Lung (tissue), 12 donors: ENCODE measurements around the gene SHB. TPM values are rescaled to one million over a fixed set of nuclear protein-coding genes. Genes with fewer than 3 reads are reported as not detected.

ENCODE experiments used
- ATAC-seq: fragments of 200-7000 bp; cut with Tn5 transposase; one replicate; pipeline ENCODE4 v1.9.1; 2020; ENCODE audit warnings: moderate number of reproducible peaks; ENCODE audit not compliant: insufficient read depth, low FRiP score
- DNase-seq, 3 donors: peaks; one replicate each; pipeline ENCODE4 v3.0.0-alpha.2; 2013 to 2017
- H3K27ac ChIP-seq, 2 donors: one replicate each; pipeline ENCODE4 v1.5.1; 2013; ENCODE audit warnings: mild to moderate bottlenecking in 2 of 2, moderate library complexity in 2 of 2, control low read depth in 1 of 2, inconsistent platforms in 1 of 2, low read depth in 1 of 2, low read length in 1 of 2
- H3K27me3 ChIP-seq, 3 donors: one replicate each; pipeline ENCODE4 v1.5.1; 2013; ENCODE audit warnings: low read length in 2 of 3; ENCODE audit not compliant: control insufficient read depth in 3 of 3, insufficient read depth in 3 of 3
- H3K36me3 ChIP-seq, 4 donors: one replicate each; pipeline ENCODE4 v1.5.1; 2013; ENCODE audit warnings: low read length in 4 of 4, mild to moderate bottlenecking in 1 of 4, moderate library complexity in 1 of 4; ENCODE audit not compliant: control insufficient read depth in 4 of 4, insufficient read depth in 4 of 4
- H3K4me1 ChIP-seq, 5 donors: one replicate each; pipeline ENCODE4 v1.5.1; 2013; ENCODE audit warnings: low read length in 5 of 5, mild to moderate bottlenecking in 2 of 5, moderate library complexity in 1 of 5; ENCODE audit not compliant: control insufficient read depth in 5 of 5, insufficient read depth in 5 of 5
- H3K4me3 ChIP-seq: one replicate; pipeline ENCODE4 v1.5.1; 2013; ENCODE audit warnings: mild to moderate bottlenecking, control low read depth, moderate library complexity
- H3K9ac ChIP-seq, 2 donors: one replicate each; pipeline ENCODE4 v1.5.1; 2013; ENCODE audit warnings: low read length in 2 of 2, control low read depth in 1 of 2; ENCODE audit not compliant: insufficient read depth in 1 of 2
- H3K9me3 ChIP-seq, 4 donors: one replicate each; pipeline ENCODE4 v1.5.1; 2013; ENCODE audit warnings: low read length in 3 of 4, mild to moderate bottlenecking in 1 of 4, moderate library complexity in 1 of 4; ENCODE audit not compliant: control insufficient read depth in 4 of 4, insufficient read depth in 3 of 4
- WGBS, 2 donors: extraction: QIAGEN DNeasy Blood & Tissue Kit; methylation state at CpG; one replicate each; pipeline ENCODE4 v1.1.7; 2013; 5-methylcytosine and 5-hydroxymethylcytosine counted together
- polyA plus RNA-seq, 2 donors: library from polyadenylated mRNA; stranded (reverse); fragments of 200-250 nt; gene quantifications; one replicate each; pipeline ENCODE4 v1.2.1, GENCODE V29; 2013
- total RNA-seq, 2 donors: library from RNA; depleted of rRNA in 1 of 2; stranded (reverse); fragments of >200 nt in 1 of 2; gene quantifications; one replicate each; pipeline ENCODE4 v1.2.1, GENCODE V29; 2014 to 2021
- TF ChIP-seq, protein P1 (sequence below): IDR thresholded peaks from 2 replicates; pipeline ENCODE4 v1.5.1; 2012; ENCODE audit warnings: mild to moderate bottlenecking; ENCODE audit errors: control extremely low read depth, extremely low read depth
- donor health status: control.
- donor health status: control.
- donor health status: Bipolar disorder and iron deficiency.
- donor health status: healthy.
- donor health status: DM: yes; HTN: yes; CAD: no.

Gene SHB
- total and polyA plus RNA-seq, 4 donors: 10.8 to 32.3 (median 14.4) TPM

- TF ChIP-seq, protein P1, sequence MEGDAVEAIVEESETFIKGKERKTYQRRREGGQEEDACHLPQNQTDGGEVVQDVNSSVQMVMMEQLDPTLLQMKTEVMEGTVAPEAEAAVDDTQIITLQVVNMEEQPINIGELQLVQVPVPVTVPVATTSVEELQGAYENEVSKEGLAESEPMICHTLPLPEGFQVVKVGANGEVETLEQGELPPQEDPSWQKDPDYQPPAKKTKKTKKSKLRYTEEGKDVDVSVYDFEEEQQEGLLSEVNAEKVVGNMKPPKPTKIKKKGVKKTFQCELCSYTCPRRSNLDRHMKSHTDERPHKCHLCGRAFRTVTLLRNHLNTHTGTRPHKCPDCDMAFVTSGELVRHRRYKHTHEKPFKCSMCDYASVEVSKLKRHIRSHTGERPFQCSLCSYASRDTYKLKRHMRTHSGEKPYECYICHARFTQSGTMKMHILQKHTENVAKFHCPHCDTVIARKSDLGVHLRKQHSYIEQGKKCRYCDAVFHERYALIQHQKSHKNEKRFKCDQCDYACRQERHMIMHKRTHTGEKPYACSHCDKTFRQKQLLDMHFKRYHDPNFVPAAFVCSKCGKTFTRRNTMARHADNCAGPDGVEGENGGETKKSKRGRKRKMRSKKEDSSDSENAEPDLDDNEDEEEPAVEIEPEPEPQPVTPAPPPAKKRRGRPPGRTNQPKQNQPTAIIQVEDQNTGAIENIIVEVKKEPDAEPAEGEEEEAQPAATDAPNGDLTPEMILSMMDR: no peak
- Histone ChIP-seq H3K9ac (no peak overlapping the region), H3K9me3 (no peaks in the 10 kb centered on the region), H3K4me3 (no peak overlapping the region), H3K27ac (no peak overlapping the region), H3K4me1 (peaks cover 12 to 46% (median 18%) of the 10 kb centered on the region in 5 donors), H3K36me3 (peaks cover 0 to 6% (median 0%) of the 10 kb centered on the region in 4 donors), H3K27me3 (no peaks in the 10 kb centered on the region)
- 90 to 93% methylated on average over 12 of the region's 12 CpGs for WGBS, 2 donors
- ATAC-seq: no peak
- DNase-seq: no peak
Measured at GRCh38 chr9:37983381-37984067, 85.5 kb downstream of the SHB start.

- Histone ChIP-seq H3K4me1 (peaks cover 0 to 34% (median 7%) of the 10 kb centered on the region in 5 donors), H3K4me3 (no peak overlapping the region), H3K9ac (no peak overlapping the region), H3K9me3 (no peaks in the 10 kb centered on the region), H3K27ac (no peak overlapping the region), H3K27me3 (no peaks in the 10 kb centered on the region), H3K36me3 (peaks cover 0 to 4% (median 0%) of the 10 kb centered on the region in 4 donors)
- WGBS, 2 donors: 91 to 94% methylated on average over 5 of the region's 5 CpGs
- TF ChIP-seq, protein P1: no peak
- DNase-seq (no peak), ATAC-seq (no peak)
Measured at GRCh38 chr9:37979844-37980243, 89.2 kb downstream of the SHB start.

DNA sequence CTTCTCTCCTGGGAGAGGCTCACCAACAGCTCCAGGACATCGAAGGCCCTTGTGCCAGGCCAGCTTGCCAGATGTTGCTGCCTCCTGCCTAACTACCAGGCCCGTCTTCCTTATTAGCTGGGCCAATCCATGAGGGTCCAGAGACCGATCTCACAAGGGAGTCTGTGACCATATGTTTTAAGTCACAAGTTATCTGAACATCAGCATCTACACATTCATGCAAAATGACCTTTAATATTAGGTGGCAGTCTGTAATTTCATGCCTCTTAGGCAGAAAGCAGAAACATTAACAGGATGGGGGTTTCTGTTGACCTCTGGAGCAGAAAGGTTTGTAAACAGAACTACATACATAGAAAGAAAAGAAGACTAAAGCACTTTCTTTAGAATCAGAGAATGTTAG, 90.0 kb downstream of the SHB start:
- Histone ChIP-seq H3K27ac (no peak overlapping the region), H3K4me1 (peaks cover 0 to 31% (median 4%) of the 10 kb centered on the region in 5 donors), H3K9me3 (no peaks in the 10 kb centered on the region), H3K4me3 (no peak overlapping the region), H3K27me3 (no peaks in the 10 kb centered on the region), H3K9ac (no peak overlapping the region), H3K36me3 (peaks cover 0 to 4% (median 0%) of the 10 kb centered on the region in 4 donors)
- DNase-seq (no peak), ATAC-seq (no peak)
- TF ChIP-seq, protein P1: no peak
- 91 to 96% methylated on average over 3 of the region's 3 CpGs for WGBS, 2 donors

- no peaks in the 10 kb centered on the region for H3K27me3 ChIP-seq
- ATAC-seq: no peak
- no peak overlapping the region for H3K27ac ChIP-seq
- H3K36me3 ChIP-seq: peaks cover 2 to 4% (median 3%) of the 10 kb centered on the region in 4 donors
- H3K9ac ChIP-seq: no peak overlapping the region
- no peak for DNase-seq
- H3K4me3 ChIP-seq: no peak overlapping the region
- TF ChIP-seq, protein P1: no peak
- H3K9me3 ChIP-seq: no peaks in the 10 kb centered on the region
- 86 to 89% methylated on average over 6 of the region's 6 CpGs for WGBS, 2 donors
- H3K4me1 ChIP-seq: peaks cover 0 to 31% (median 4%) of the 10 kb centered on the region in 5 donors
Measured at GRCh38 chr9:37978481-37978864, 90.6 kb downstream of the SHB start.
